GM21360 (cell line): Measurements from ENCODE around the gene LYRM7.
"Not testable (repeated sequence)": the region's sequence is repeated elsewhere in the genome, so short reads cannot be mapped to it uniquely, and the experiment has no call there.

ENCODE experiments used
- ATAC-seq: cut with Tn5 transposase; IDR thresholded peaks from one replicate; pipeline ENCODE4 v1.9.1; 2021; ENCODE audit warnings: mild to moderate bottlenecking, moderate library complexity; ENCODE audit not compliant: unreplicated experiment

LYRM7 gene

GRCh38 chr5:131218392-131218791 lies 47.6 kb downstream of the LYRM7 start:
- peak; percentile 53 for ATAC-seq

GRCh38 chr5:131220566-131220965 lies 49.8 kb downstream of the LYRM7 start:
- no peak for ATAC-seq

- no peak for ATAC-seq
These were observed 50.4 kb downstream of the LYRM7 start for GRCh38 chr5:131221008-131221703.

- no peak for ATAC-seq
These were observed 51.1 kb downstream of the LYRM7 start for GRCh38 chr5:131221888-131222287.

GRCh38 chr5:131222731-131223130 lies 52.0 kb downstream of the LYRM7 start:
- ATAC-seq, result no peak

GRCh38 chr5:131223751-131224386 lies 53.1 kb downstream of the LYRM7 start:
- no peak for ATAC-seq

- ATAC-seq, result peak; percentile 84
These were observed 53.9 kb downstream of the LYRM7 start for GRCh38 chr5:131224387-131225201.

- ATAC-seq, result no peak
These were observed 54.7 kb downstream of the LYRM7 start for GRCh38 chr5:131225282-131225974.

GRCh38 chr5:131226899-131227298 lies 56.2 kb downstream of the LYRM7 start:
- ATAC-seq, result no peak

- ATAC-seq, result no peak
These were observed 57.9 kb downstream of the LYRM7 start for GRCh38 chr5:131228646-131229045.

- no peak for ATAC-seq
These were observed 58.9 kb downstream of the LYRM7 start for GRCh38 chr5:131229623-131230022.

GRCh38 chr5:131230406-131230805 lies 59.7 kb downstream of the LYRM7 start:
- peak; percentile 86 for ATAC-seq

GRCh38 chr5:131239686-131240085 lies 68.9 kb downstream of the LYRM7 start:
- no peak for ATAC-seq

- ATAC-seq, result no peak
These were observed 72.0 kb downstream of the LYRM7 start for GRCh38 chr5:131242728-131243255.

- ATAC-seq, result no peak
These were observed 74.6 kb downstream of the LYRM7 start for GRCh38 chr5:131245312-131245711.

GRCh38 chr5:131245948-131246347 lies 75.2 kb downstream of the LYRM7 start:
- ATAC-seq, result no peak

GRCh38 chr5:131246504-131246903 lies 75.8 kb downstream of the LYRM7 start:
- ATAC-seq, result no peak

GRCh38 chr5:131250751-131251475 lies 80.2 kb downstream of the LYRM7 start:
- ATAC-seq, result no peak

- ATAC-seq, result peak; percentile 81
These were observed 82.1 kb downstream of the LYRM7 start for GRCh38 chr5:131252824-131253171.

- ATAC-seq, result not testable (repeated sequence)
These were observed 83.3 kb downstream of the LYRM7 start for GRCh38 chr5:131254025-131254424.
